Measurements from ENCODE around the gene PANK1.
"Not testable (repeated sequence)": the region's sequence is repeated elsewhere in the genome, so short reads cannot be mapped to it uniquely, and the experiment has no call there.

The PANK1 gene

DNA sequence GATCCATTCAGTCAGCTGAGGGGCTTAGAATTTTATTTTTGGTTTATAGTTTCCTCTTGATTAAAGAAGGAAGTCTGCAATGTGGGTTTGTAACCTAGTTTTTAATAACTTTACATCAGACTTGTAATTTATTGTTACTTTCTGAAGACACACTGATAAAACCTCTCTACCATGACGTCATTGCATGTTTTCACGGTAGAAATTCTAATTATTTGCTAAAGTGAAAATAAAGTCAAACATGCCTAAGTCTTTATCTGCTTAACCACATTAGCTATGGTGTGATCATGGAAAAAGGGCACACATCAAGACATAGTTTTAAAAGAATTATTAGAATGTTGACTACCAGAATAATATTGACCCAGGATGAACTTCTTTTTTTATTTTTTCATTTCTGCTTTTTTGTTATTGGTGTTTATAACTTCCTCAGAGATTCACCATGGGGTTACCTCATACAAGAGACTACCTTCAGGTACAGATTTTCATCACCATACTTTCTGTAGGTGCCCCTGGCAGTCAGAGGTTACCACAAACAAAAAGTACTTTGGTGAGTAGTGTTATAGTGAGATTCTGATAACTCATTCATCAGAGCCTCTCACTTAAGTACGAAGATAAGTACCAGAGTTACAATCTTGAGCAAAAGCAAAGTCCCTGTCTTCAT, 7.0 kb upstream of the PANK1 start:
- no peak for DNase-seq

DNA sequence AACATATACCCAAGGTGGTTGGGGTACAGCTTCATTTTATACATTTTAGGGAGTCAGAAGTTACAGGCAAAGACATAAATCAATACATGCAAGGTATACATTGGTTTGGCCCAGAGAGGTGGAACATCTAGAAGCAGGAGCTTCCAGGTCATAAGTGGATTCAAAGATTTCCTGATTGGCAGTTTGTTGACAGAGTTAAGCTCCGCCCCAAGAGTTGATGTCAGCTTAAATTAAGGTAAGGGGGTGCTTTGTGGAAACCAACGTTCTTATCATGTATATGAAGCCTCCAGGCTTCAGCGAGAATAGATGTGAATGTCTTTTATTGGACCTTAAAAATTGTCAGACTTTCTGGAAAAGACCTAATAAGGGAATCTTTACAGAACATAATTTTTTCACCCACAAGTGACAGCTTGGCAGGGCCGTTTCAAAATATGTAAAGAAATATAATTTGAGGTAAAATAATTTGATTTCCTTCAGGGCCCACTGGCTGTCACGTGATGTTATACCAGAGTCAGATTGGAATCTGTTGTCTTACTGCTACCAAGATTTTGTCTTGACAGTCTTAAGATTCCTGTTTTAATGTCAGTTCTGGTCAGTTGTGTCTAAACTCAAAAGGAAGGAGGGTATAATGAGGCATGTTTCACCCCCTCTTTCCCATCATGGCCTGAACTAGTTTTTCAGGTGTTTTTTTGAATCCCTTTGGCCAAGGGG, 6.3 kb upstream of the PANK1 start:
- no peak for DNase-seq

DNA sequence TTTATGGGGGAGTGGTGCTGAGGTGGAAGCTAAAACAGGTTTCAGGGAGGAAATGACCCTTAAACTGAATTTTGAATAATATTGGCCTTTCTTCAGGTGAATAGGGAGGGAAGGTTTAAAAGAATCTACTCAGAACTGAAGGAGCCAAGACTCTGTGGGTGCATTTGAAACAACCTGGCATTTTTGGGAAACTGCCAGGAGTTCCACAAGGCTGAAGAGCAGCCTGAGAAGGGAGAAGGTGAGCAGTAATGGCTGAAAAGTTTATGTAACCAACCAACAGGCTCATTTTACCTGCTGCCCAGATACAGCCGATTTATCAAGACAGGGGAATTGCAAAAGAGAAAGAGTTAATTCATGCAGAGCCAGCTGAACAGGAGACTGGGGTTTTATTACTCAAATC, 4.0 kb upstream of the PANK1 start:
- no peak for DNase-seq

DNA sequence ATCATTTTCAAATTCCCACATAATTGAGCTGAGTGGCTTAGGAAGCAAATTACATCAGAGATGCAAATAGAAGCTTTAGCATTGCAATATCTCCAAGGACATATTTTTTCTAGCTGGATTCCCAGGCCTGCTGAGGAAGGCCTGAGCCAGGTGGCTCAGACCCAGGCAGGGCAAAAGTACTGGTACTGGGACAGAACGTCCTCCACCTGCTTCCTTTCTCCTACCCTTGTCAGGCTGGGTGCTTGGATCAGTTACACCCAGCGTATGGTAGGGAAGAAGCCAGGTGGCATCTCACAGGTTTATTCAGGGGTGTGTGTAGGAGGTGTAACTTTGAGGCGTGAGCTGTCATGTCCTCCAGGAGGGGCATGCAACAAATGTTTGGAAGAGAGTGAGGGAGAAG, 3.0 kb upstream of the PANK1 start:
- DNase-seq, result no peak

DNA sequence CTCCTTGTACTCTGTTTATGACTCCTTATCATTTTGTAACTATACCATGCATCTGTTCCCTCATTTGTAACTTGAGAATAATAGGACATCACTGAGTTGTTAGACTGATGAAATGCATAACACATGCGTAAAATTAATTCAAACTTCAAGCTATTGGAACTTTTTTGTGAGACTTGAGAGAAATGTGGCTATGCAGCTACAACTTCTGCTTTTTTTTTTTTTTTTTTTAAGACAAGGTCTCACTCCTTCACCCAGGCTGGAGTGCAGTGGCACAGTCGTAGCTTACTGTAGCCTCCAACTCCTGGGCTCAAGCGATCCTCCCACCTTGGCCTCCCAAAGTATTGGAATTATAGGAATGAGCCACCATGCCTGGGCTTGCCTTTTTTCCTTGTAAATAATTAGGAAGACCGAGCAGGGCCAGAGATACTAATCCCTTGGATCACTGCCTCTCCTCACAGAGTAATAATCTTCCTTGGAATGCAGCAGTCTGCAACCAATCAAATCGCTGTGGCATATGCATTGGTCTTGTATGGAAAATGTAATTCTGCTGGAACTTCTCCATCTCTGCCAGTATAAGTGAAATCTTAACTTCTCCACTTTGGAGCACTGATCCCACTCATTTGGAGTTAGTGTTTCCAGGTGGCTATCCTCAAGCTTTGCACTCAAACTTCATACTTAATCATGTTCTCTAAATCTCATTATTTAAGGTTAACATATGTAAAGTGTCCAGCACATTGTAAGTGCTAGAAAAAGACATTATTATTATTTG, 2.0 kb upstream of the PANK1 start:
- no peak for DNase-seq

DNA sequence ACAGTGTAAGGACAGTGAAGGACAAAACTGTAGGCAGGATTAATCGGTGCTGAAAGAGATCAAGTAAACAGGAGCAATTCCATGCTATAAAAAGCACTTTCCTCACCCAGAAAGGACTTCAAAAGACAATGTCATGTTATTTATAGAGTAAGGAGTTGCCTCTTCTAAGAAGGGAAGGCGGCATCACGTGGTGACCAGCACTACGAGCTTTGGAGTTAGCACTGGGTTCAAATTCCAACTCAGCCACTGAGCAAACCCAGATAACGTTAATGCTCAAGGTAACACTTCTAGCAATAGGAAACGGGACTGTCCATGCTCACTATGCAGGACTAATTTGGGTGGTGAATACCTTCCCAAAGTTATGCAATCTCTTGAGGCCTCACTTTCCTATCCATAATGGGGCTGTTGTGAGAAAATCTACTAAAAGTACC, 715 bp upstream of the PANK1 start:
- no peak for DNase-seq

DNA sequence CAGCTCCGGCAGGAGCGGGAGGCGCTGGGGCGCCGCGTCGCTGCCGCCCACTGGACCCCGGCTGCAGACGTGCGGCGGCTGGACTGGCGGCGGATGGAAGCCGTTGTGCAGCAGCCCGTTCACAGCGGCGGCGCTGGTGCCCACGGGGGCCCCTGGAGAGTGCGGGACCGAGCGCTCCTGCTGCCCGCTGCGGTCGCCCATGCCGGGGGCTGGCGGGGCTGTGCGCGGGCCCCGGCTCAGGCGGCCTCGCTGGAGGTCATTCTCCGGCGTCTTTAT, 413 bp downstream of the PANK1 start:
- no peak for DNase-seq

DNA sequence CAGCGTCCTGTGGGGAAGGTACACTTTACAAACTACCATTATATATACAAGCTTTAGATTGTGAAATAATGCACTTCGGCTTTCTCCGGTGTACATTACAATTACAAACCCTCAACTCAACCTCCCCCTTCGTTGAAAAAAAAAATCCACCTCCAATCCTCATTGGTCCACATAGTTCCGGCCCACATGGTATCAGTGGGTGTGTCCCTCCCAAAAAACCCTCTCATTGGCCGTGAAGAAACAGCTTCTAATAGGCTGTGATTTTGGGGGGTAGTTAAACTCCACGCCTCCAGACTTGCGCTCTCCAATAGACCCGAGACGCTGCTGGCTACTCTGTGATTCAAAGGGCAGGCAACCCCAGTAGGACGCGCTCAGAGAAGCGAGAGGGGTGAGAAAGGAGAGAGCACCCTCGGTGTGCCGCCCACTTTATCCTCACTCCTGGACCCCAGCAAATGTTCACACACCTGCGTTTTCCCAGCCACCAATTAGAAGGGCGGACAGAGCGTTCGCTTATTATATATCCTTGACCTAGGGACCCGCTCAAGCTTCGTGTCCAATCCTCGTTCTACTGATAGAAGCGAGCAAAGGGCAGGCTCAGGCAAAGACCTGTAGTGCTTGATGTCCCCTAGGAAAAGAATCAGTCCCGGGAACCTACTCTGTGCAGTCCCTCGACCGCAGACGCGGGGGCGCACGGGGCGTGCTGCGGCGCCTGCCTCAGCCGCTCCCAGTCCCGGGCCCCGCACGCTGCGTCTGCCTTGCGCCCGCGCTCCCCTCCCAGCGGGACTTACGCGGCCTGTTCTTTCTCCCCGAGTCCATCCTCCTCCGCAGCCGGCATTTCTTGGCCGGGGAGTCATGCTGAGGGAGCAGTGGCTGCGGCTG, 991 bp downstream of the PANK1 start:
- peak; percentile 84 for DNase-seq

DNA sequence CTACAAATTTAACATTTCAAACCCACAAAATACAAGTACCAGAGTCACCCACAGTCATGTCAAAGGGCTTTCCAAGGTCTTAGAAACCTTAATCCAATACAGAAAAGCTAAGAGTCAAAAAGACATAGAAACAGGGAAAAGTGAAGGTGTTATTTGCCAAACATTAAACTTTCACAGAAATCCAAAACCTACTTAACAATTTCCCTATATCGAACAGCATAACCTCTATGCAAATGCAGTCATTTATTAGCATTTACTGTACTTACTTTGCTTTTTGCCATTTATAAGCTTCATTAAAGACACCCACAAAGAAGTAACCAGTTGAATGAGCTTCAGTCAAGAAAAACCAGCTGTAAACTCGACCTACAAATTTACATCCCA, 1.6 kb downstream of the PANK1 start:
- DNase-seq, result no peak

DNA sequence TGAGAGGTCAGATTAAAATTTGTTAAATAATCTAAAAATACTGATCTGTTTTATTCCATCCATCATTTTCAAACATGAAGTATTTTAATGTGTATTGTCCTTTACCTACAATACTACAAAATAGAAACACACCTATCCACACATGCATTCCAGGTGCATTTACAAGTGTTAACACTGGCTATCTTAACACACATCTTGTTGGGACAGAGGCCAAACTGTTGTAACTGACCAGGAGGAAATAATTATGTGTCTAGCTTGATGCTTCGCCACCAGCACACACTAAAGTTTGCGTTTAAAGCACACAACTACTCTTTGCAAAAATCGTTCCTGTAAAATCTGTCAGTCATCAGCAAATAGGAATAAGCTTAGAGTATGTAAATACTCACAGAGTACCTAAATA, 2.8 kb downstream of the PANK1 start:
- DNase-seq, result no peak

DNA sequence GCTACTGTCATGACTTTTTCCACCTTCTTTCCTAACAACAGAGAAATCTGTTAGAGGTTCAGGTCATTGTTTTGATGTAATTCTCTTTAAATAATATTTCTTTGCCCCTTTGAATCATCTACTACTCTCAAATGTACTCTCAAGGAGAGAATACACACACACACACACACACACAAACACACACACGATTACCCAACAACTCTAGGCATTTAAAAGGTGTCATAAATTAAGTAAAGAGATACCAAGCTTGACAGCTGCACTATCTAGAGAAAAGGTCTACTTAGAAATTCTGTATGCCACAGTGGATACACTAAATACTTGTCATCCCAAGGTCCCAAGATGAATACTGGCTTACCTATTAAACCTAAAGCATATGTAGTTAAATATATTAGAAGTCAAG, 4.8 kb downstream of the PANK1 start:
- DNase-seq, result no peak

DNA sequence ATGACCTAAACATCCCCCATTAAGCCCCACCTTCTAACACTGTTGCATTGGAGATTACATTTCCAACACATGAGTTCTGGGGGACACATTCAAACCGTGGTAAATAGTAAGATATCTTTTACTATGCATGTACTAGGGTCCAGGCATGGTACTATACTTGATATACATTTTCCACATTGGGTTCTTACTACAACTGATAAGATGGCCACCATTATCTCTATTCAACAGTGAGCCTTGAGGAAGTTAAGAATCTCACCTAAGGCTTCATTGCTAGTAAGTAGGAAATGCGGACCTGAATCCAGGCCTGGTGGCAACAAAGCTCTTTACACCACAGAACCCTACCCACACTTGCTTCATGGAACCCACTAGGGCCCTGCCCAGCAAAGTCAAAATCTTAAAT, 5.7 kb downstream of the PANK1 start:
- no peak for DNase-seq

DNA sequence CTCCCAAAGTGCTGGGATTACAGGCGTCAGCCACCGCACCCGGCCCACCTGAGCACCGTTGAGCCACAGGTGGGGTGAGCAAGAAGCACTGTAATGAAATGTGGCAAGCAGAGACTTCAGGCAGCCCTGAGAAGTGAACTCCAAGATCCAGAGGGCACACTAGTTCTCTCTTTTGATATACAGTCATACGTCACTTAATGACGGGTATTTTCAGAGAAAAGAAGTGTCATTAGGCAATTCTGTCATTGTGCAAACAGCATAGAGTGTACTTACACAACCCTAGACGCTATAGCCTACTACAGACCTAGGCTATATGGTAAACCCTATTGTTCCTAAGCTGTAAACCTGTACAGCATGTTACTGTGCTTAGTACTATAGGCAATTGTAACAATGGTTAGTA, 7.9 kb downstream of the PANK1 start:
- DNase-seq, result no peak

DNA sequence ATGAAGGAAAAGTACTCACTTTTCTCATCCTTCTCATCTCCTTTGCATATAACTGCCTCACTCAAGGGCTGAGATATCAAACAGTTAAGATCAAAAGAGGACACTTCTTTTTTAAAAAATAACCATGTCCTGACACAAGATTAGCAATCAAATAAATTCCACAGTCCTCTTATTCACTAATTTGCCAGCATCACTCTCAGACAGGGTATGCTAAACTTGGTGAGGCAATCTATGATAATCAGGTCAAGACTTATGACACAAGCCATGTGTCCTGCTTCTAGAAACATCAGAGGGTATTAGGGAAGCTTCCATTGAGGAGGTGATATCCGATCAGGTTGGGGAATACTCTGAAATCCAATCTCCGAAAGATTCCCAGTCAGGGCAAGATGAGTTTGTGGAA, 10.4 kb downstream of the PANK1 start:
- no peak for DNase-seq

DNA sequence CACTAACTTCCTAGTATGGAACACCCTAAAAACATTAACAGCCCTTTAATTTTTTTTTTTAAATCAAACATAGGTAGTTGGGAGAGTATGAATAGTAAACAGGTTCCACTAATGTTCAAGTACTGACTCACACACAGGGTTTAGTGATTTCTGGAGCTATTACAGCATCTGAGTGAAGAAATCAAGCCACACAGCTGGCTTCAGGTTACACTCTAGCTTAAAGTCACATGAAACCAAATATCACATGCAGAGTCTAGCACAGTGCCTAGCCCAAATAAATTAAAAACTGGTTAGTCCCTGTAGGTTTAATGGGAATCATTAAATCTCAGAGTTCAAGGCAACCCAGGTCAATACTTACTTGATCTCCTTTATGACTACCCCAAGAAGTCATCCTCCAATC, 11.6 kb downstream of the PANK1 start:
- DNase-seq, result no peak

DNA sequence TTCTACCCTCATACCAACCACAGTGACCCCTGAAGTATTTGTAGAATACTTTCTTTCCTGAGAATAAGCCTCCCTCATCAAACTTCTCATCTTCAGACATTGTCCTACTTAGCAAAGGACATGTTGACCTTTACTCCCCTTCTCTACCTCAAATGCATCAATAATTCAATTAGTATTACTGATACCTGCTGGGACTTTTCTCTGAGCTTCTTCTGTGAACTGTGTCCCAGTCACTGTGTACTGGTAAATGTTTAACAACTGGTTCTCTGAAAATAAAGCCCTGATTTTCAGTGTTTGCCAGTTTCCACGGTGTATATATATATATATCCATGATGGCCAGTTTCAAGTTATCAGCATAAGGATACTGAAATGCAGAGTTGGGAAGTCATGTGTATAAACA, 12.2 kb downstream of the PANK1 start:
- DNase-seq, result no peak

DNA sequence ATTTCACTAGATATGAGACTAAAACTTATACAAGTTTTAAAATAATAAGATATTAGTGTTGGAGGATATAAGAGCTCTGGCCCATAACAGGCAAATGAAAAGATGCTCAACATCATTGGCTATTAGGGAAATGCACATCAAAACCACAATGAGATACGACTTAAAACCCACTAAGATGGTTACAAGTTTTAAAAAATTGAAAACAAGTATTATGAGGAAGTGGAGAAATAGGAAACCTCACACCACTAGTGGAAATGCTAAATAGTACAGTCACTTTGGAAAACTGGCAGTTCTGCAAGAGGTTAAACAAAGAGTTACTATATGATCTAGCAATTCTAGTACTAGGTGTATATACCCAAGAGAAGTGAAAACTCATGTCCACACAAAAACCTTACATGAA, 17.2 kb downstream of the PANK1 start:
- no peak for DNase-seq

DNA sequence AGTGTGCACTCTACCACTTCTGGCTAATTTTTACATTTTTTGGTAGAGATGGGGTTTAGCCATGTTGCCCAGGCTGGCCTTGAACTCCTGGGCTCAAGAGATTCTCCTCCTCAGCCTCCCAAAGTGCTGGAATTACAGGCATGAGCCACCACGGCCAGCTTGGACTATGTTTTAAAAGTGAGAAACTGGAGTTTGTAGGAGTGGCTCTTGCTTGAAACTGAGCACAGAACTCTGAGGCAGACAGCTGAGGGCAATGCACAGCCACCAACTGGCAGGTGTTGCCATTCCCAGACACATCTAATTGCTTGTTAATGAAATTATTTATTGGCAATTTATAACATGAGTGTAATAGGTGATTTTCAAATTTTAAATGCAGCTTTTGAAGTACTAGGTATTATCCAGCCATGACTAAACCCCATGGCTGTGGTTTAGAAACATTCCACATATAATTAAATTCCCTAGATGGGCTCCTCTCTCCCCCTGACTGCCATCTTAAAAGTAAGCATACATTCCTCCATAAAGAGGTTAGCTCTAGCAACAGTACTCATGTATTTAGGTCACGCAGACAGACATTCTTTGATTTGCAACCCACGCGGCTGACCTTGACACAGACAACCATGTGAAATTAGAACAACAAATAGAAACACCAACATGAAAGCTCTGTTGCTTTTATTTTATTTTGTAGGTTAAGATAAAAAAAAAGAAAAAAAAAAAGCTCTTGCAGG, 19.8 kb downstream of the PANK1 start:
- DNase-seq, result peak; percentile 1

DNA sequence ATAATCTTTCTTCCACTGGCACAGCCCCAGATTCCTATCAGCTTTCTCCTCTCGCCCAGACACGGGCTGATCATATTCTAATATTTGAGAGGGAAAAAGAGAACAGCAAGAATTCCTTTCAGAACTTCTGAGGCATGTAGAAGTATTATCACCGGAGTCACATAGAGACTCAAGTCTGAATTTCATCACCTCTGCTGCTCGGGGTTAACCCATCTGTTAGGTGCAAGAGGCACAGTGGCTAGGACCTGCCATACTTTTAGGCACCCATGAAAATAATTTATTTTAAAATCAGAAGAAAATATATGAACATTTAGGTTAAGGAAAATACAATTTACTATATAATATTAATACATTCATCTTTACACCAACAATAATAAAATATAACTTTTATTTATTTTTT, 21.0 kb downstream of the PANK1 start:
- no peak for DNase-seq

DNA sequence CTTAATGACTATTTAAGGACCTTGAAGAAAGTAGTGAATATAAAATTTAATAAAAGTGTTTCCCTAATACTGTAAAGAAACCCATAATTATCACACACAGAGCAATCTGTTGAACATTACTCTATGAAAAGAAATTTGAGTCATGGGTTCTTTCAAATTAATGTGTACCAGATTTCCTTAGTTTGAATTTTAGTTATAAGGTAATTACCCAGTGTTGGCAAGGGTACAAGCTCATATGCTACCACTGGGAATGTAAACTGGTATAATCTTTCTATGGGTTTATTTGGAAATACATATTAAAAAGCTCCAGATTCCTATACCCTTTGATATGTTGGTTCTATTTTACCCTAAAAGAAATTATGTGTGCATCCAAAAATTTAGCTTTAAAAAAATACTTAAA, 22.9 kb downstream of the PANK1 start:
- no peak for DNase-seq

DNA sequence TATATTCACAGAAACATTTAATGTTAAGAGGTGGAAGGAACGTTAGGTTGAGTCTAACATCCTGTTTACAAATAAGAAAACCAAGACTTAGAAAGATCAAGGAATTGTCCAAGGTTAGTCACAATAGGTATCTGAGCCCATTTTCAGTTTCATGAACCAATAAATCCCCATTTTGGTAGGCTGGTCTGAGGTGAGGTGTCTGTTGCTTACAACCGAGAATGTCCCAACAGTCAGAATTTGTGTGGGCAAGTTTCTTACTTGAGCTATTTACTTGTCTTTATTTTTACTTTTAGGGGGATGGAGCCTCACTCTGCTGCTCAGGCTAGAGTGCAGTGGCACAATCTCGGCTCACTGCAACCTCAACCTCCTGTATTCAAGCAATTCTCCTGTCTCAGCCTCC, 23.6 kb downstream of the PANK1 start:
- DNase-seq, result no peak

DNA sequence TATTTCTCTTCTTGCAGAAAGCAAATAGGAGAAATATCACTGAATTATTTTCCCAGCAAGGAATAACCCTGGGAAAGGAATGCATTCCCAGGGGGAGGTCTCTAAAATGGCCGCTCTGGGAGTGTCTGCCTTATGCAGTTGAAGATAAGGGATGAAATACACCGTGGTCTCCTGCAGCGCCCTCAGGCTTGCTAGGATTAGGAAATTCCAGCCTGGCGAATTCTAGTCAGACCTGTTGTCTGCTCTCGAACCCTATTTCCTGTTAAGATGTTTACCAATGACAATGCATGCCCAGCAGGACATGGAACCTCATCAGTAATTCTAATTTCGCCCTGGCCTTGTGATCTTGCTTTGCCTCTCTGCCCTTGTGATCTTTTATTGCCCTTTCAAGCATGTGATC, 24.7 kb downstream of the PANK1 start:
- DNase-seq, result not testable (repeated sequence)

DNA sequence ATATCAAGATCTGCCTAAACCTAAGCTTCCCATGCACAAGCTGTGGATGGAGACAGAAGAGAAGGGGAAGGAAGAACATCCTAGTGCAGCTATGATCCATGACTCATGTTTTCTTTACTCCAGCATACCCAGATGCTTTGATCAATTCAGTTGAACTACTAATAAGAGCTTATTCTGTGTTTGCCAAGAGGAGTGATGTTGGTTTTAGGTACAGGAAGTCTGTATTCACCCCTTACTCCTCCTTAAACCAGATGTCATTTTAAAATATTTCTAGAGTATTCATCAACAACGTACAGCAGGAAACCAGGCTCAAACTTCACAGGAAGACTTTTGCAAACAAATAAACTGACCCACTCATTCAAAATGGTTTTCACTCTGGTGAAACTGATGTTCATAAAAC, 29.2 kb downstream of the PANK1 start:
- DNase-seq, result no peak

Measured in NCI-H1105 (cell line).